DMS153 treated with DMSO at 0.1 percent for 48 hours (cell line): Measurements from ENCODE around the gene MAP2K3.

ENCODE experiments used
- DNase-seq: peaks from one replicate; lab custom pipeline; 2025; ENCODE audit not compliant: unreplicated experiment; lab: John Stamatoyannopoulos, UW

Gene MAP2K3

DNA sequence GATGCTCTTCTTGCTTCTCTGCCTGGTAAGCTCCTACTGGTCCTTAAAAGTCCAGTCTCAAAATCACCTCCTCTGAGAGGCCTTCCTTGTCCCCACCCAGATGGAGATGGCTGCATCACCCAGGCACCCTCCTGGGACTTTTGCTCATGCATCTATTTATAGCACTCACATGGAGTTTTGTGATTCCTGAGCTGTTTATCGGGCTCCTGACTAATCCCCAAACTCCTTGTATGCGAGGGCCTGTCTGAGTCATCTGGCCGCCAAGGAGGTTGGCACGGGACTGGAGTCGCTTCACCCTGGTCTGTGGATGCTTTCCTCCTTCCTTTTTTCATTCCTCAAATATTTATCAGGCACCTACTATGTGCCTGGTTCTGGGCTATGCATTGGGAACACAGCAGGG, 2.3 kb upstream of the MAP2K3 start:
- no peak for DNase-seq

DNA sequence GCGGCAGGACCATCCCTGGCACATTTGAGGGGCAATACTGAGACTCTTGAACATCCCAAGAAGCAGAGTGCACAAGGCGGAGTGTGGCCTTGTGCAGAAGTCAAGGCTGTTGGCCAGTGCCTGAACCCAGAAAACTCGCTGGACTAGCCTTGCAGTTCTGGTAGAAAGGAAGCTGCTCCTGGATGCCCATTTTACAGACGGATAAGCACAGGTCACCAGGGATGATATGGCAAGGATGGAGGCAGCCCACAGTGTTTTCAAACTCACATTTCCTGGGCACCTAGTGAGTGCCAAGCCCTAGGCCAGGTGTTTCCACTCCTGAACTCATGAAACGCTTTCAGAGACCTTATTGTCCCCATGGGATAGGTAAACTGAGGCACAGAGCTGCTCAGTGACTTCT, 1.7 kb upstream of the MAP2K3 start:
- no peak for DNase-seq

DNA sequence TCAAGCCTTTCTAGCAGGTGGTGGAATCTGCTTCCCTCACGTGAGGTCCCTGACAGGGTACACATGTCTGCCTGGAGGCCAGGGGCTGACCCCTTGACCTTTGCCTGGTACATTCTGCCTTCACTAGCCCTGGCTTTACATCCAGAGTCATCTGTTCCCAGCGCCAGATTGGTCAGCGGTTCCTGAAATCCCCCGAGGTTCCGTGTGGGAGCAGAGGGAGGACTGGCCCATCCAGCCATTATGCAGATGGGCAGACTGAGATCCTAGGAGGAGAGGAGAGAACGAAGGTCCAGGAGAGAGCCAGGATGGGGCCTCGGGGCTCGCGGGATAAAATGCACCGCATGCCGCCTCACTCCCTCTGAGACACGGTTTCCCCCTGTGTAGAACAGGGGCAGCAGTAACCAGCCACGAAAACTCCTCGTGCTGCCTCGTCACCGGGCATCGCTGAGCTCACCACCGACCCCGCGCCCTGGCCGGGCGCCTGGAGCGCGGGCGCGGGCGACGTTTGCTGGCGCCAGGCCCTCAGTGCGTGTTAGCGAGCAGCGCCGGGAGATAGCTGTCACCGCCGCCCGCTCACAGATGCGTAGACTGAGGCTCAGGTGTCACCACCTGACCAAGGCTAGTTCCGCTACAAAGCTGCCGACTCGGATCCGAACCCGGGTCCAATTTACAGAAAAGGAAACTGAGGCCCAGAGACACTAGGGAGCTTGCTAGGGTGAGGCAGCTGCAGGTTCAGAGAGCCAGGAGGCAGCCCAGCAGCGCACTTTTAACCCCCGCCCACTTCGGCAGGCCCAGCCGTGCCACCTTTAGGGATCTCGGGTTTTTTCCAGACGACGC, 811 bp upstream of the MAP2K3 start:
- no peak for DNase-seq

DNA sequence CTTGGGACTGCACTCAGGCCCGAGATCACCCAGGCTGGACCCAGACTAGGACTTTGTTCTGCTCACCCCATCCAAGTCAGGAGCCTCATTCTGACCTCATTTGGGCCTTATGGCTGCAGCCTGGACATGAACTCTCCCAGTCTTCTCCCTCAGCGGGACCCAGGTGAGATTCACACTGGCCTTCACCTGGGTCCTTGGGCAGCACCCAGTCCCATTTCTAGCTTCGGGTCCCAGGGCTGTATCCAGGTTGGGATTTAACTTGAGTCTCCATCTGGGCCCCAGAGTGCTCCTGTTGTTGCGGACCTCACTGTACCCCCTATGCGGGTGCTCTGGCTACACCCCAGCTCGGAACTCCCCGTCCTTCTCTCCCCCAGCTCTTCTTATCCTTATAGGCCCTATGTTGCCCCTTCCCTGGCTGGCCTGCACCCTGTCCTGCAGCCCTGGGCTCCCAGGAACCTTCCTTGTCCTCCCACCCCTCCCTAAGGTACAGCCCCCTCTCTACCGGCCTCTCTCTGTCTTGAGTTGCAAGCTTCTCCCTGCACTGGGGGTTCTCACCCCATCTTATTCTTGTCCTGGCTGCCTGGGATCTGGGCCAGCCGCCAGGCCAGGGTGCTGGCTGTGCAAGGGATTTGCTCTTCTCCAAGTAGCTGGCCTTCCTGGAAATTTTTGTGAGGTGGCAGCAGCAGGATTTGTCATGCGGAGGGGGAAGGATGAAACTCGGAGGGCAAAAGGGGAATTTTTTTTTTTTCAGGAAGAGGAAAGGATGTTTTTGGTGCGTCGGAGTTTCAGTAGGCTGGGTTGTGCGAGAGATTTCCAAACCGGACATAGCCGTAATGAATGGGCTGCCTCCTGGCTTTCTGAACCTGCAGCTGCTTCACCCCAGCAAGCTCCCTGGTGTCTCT, 904 bp downstream of the MAP2K3 start:
- peak; percentile 0 for DNase-seq

DNA sequence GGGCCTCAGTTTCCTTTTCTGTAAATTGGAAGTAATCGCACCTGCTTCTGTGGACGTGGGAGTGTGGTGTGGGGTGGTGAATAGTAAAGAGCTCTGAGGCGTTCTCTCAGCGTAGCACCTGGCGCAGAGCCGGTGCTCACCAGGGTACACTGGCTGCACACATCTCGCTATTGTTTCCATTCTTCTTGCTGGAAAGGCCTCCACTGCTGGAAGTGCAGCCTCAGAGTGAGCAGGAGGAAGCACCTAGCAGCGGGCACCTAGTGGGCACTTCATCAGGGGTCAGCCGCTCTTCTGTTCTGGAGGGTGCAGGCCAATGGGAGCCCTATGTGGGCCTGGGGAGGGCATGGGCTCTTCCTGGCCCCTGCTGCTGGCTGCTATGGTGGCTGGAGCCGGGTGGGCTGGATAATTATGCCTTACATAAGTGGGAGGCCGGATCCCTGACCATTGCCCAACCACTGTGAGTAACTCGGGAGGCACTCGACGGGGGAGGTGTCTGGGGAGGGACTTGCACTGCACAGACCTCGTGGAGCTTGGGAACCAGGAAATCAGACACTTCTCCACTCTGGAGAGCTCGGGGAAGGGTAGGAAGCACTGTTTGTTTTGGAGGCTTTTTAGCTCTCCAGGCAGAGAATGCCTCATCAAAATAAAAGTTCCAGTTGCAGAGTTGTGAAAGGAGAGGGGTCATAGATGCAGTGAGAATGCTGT, 1.7 kb downstream of the MAP2K3 start:
- DNase-seq, result peak; percentile 20

DNA sequence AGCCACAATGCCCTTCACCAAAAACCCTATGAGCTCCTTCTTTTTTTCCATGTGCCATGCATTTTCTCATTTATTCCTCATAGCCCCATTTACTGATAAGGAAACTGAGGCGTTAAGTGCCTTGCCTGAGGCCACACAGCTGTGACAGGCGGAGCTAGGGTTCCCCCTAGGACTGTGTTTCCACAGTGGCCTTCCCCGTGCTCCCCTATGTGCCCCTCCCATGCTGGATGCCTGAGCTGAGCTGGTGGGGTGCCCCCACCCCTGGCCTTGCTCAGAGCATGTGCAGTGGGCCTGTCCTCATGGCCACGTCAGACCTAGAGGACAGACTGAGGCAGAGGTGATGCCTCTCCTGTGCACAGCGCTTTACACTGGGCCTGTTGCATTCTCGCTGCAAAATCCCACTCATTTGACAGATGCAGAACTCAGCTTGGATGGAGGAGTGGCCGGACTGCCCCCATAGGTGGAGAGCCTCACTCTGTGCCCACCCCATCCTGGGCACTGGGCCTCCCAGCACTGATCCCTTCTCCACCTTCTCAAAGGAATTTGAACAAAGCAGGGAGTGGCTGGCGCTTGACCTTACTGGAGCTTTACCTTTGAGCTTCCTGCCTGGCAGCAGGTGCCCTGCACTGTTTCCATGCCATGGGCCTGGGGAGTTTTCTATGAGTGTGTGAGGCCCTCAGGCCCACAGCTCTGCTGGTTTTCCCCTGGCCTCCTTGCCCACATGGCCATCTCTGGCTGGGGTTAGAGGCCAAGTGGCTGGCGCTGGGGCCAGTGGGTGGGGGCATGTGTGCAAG, 2.6 kb downstream of the MAP2K3 start:
- DNase-seq, result no peak

DNA sequence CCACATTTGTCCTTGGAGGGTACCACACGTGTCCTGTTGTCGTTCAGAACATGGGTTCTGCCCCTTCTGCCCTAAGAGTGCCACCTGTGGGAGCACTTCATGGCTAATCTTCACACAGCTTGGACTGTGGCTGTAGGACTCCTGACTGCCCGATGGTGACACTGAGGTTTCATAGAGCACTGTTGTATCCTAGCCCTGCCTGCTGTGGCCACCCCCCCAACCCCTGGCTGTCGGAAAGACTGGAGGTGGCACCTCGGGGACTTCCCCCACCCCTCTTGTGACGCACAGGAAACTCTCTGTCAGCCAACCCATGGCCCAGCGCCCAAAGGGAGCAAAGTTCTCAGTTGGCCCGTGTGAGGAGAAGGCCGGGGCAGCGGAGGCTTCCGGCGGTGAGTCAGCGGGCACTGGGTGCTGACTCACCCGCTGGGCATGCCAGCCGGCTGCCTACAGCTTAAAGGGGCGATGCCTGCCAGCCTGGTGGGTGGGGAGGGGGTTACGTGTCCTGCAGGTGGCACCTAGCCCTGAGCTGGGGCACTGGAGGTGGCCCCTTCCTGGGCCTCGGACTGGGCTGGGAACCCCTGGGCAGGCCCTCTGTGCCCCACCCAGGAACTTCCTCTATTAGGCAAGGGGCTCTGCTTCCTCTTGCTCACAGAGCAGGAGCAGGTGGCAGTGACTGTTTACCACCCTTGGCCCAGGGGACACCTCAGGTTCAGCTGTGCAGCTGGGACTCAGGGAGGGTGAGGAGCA, 3.4 kb downstream of the MAP2K3 start:
- DNase-seq, result peak; percentile 14

DNA sequence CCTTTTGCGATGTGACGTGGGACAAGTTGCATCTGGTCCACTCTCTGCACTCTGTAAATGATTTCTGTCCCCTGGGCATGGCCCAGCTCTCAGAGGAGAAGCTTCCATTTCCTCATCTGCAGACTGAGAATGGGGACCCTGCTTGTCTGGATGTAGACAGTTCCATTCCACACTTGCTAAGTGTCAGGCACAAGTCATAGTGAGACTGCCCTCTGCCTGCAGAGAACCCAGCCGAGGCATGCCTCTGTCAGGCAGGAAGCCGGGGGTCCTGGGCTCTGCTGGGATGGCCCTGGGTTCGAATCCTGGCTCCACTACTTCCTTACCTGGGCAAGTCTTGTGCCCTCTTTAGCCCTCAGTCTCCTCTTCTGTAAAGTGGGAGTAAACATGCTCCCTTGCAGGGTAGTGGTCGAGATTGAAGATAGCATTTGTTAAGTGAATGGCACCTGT, 4.1 kb downstream of the MAP2K3 start:
- DNase-seq, result no peak

DNA sequence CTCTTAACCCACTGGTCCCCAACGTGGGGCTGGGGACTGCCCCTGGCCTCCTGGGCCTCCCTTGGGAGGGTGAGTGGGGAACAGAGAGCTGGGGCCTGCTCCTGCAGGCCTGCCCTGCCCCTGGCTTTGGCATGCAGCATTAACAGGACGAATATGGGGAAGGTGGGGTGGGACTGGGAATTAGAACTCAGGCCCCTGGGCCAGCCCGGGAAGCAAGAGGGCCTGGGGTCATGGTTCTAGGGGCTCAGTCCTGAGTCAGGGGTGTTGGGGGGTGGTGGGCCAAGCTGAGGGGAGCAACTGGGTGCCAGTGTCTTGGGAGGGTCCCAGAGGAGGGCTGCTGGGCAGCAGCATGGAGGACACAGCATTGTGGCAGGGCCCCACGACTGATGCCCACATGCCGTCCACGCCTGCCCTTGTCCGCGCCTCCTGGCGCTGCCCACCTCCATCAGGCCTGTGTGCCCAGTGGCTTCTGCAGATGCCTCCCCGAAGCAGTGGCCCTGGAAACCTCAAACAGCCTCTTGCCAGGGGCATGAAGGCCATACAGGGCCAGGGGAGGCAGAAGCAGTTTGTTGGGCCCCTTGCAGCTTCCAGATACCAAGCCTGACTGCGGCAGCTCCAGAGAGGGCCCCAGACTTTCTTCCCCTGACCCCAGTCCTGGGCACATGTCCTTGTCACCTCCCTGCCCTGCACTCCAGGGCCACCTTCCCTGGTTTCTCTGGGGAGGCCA, 4.8 kb downstream of the MAP2K3 start:
- no peak for DNase-seq

DNA sequence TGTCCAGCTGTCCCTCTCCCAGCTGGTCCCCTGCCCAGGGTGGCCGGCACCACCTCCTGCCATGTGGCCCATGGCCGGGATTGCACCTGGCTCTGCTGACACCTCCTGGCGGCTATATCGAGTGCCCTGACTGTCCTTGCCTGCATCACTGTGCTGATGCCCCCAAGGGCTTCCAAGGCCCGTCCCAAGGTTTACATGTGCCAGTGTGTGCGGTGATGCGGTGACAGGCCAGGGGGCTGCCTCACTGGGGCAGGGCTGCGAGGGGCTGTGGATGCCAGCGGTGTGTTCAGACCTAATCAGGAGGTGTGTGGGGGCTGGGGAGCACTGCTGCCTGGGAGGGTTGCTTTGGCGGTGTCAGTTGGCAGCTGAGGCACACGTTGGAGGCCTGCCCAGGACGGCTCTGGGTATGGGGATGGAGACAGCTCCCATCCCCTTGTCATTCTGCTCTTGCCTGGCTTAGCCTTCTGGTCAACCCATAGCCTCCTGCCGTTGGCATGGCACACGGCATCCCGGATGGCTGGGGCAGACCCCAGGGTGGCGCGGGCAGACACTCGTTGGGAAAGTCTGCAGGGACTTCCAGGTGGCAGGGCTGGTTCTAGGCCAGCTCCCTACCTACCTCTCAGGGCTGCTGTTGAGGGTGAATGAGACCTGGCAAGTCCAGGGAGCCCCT, 5.5 kb downstream of the MAP2K3 start:
- DNase-seq, result no peak

DNA sequence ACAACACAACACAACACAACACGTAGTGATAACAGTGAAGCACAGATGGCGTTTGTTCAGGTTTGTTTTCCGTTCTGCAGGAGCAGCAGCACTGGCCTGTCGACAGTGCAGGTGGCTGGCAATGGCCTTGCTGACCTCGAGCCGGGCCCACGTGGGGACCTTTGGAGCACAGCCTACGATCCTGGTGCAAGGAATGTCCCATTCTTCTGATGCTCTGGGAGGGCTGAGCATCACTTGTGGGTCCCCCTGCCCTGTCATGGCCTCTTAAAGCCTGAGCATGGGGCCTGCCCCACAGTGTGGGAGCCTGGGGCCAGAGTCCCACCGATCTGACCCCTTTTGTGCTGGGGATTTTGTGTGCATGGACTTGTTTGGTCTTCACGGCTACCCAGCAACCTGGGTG, 6.8 kb downstream of the MAP2K3 start:
- no peak for DNase-seq

DNA sequence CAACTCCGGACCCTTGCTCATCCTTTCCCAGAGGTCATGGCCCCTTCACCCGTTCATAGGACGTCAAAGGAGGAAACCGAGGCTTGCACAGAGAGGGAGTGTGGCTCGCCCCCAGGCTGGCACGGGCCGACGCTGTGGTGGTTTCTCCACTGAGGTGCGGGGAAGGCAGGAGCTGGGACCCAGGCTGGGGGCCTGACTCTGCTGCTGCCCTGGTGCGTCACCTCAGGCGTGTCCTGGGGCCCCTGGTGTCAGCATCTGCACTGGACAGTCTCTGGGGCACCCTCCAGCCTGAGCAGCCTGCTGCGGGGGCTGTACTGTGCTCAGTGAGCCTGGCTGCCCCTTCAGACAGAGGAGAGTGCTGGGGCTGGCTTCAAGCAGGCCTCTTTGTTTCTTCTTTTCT, 7.4 kb downstream of the MAP2K3 start:
- no peak for DNase-seq

DNA sequence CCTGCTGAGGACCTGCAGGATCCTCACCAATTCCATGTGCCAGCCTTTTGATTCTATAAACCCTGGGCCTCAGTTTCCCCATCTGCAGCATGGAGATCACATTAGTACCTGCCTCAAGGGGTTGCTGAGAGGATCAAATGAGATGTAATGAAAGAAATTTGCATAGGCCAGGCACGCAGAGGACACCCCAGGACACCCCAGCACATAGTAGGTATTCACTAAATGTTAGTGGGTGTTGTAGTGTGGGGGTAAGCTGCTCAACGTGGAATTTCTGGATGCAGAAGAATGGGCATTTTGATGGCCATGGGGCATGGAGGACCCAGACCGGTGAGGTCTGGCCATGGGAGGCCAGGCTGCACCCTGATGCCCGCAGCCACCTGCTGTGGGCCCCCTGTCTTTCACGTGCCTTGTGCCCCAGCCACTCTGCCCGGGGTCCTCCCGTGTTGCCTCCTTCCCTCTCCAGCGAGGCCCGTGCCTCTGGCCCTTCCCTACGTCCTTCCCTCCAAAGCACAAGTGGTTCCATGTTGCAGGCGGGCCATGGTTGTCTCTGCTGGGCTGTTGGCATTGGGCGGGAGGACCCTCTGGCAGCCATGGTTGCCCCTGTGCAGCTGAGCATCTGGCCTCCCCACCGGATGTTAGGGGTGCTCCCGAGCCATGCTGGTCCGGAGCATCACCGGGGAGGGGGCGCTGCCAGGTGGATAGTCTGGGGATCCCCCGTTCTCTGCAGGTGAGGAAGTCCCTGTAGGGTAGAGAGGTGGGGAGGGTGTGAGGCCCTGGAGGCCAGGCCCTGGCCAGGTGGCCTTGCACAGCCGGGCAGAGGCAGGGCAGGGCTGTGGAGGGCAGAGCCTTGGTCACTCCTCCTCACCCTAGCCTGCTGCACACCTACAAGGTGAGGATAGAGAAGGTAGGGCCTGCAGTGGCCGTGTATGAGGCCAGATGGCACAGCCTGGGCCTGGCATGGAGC, 8.6 kb downstream of the MAP2K3 start:
- DNase-seq, result no peak

DNA sequence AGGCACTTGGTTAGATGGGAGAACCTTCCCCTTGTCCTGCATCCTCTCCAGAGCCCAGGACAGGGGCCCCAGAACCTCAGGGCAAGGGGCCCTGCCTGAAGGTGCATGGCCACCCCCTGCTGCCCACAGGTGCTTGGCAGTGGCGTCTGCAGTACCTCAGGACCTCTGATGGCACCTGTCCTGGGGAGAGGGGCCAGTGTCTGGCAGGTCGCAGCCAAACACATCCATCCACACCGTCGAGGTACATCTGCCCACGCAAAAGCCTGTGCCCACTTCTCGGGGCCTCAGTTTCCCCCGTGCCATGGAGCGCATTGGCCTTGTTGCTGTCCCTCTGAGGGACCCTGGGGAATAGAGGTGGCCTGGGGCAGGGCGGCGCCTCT, 9.3 kb downstream of the MAP2K3 start:
- no peak for DNase-seq

DNA sequence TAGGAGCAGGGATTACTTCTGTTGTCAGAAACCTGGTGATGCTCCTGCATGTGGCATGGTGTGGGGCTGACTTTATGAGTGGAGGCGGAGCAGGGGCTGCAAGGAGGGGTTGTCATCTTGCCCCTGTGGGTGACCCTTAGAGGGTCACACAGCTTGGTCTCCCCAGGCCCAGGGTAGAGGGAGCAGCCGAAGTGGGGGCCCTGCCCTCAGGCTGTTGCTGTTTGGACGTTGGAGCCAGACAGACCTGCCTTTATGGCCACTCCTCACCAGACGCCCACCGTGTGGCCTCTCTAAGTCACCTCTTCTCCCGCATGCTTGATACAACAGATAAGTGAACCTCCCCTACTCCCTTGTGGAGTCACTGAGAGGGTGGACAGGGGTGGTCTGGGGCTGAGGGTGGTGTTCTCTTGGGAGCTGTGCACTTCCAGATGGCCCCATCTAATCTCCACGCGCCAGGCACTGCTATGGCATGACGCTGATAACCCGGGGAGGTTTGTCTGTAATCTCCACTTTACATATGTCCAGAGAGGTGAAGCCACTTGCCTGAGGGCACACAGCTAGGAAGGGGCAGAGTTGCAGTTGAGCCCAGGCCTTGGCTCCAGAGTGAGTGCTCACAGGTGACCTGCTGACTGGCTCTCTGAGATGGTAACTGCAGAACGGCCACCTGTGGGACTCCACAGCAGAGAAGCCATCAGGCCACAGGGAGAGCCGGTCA, 10.0 kb downstream of the MAP2K3 start:
- DNase-seq, result no peak

DNA sequence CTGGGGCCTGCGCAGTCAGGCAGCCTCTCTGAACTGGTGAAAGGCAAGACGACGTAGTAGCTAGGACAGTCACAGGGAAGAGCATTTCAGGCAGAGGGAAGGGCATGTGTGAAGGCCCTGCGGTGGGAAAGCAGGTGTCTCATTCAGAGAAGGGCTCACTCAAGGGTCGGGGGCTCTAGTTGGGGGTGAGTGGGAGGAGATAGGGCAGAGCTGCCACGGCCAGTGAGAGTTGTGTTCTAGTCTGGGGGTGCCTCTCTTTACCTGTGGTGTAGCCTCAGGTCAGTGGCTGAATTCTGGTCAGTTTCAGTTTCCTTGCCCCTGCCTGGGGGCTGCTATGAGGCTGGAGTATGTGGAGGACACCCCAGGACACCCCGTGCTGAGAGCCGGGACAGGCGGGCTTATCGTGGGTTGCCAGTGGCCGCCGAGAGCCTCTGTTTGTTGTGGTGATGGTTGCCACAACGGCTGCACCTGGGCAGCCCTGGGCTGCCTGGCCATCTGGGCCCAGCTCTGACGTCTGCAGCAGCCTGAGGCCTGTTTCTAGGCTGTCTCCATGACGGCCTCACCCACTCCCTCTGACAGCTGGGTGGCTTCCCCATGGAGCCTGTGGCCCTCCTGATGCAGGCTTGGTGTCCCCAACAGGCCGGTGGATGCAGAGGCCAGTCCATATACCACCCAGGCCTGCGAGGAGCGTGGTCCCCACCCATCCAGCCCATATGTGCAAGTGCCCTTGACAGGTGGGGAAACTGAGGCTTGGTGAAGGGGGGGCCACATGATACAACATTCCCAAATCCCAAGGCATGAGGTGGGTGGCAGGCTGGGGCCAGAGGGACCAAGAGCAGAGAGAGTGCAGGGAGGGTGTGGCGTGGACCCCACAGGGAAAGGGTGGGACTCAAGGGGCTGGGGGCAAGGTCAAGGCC, 10.8 kb downstream of the MAP2K3 start:
- DNase-seq, result no peak
